ENCODE data around the gene PAQR8. TPM values are rescaled to one million over a fixed set of nuclear protein-coding genes. Genes with fewer than 3 reads are reported as not detected.

The PAQR8 gene
- total and polyA plus RNA-seq, 2 donors (not counting 1 experiment from before 2014, with no cell fraction given): 2.3 to 8.5 TPM

DNA sequence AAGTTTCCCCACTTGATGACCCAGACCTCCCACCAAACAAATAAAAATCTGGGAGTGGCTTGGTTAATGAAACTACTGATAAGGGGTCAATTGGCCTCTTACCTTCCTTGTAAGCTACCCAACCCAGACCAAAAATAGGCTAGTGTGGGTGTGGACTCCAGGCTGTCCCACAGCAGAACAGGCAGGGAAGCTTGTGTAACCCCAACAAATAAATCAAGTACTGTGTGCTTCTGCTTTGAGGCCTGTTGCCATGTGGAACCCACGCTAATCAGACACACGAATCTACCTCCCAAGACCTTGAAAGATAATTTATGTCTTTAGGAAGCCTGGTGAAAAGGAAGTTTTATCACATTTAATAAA, 33.7 kb upstream of the PAQR8 start:
- Histone ChIP-seq H3K27me3 (replicated peaks in 1 of 4; ENCODE audit: control extremely low read depth in 1 of 4, control insufficient read depth in 3 of 4, insufficient read depth in 4 of 4, low read length in 3 of 4) (no peaks in the 10 kb centered on the region), H3K36me3 (replicated peaks in 1 of 2; ENCODE audit: control extremely low read depth in 1 of 2, control insufficient read depth in 1 of 2, extremely low read depth in 1 of 2, insufficient read depth in 2 of 2, low read length in 1 of 2) (no peaks in the 10 kb centered on the region), H3K9ac (ENCODE audit: low read length) (no peak overlapping the region), H3K79me2 (ENCODE audit: control insufficient read depth, insufficient read depth, low read length) (no peaks in the 10 kb centered on the region), H3K4me3 (ENCODE audit: control extremely low read depth in 1 of 5, extremely low read depth in 1 of 5, insufficient read depth in 1 of 5, low read depth in 2 of 5, low read length in 4 of 5) (no peak overlapping the region), H4K20me1 (ENCODE audit: control insufficient read depth, insufficient read depth, low read length, poor library complexity, severe bottlenecking) (no peaks in the 10 kb centered on the region), H3K9me3 (ENCODE audit: control extremely low read depth in 1 of 3, control insufficient read depth in 2 of 3, insufficient read depth in 1 of 3, low read length in 2 of 3) (no peaks in the 10 kb centered on the region), H3K4me1 (ENCODE audit: control insufficient read depth in 2 of 2, insufficient read depth in 2 of 2, low read length in 2 of 2) (no peaks in the 10 kb centered on the region), H2AFZ (ENCODE audit: insufficient read depth, low read depth, low read length, poor library complexity, severe bottlenecking) (no peak overlapping the region), H3K27ac (ENCODE audit: low read length in 2 of 2) (no peak overlapping the region), H3K4me2 (replicated peaks; ENCODE audit: low read depth, low read length, poor library complexity, severe bottlenecking) (no peak overlapping the region)
- no peaks in the 10 kb centered on the region for H3K9me3 Mint-ChIP-seq (ENCODE audit: insufficient read depth)
- WGBS (ENCODE audit: insufficient coverage): no CpG with 5 or more reads among the region's 2 CpGs
- no peak overlapping the region for H3K4me3 Mint-ChIP-seq
- intact Hi-C loops (cut with micrococcal nuclease): no loop called here
- ATAC-seq (ENCODE audit: low read depth): no peak
- ChIA-PET CTCF (interaction anchor here (1.6 kb wide), 1 partner anchor 34 kb away, joined by 4 read pairs; the partner anchor contains the start of gene PAQR8), POLR2A (no interaction called here)
- peaks cover 10% of the 10 kb centered on the region for H3K4me1 Mint-ChIP-seq
- DNase-seq: no peak
- H3K27ac Mint-ChIP-seq: no peak overlapping the region
- H3K27me3 Mint-ChIP-seq: no peaks in the 10 kb centered on the region
- TF ChIP-seq EZH2 (IDR thresholded peaks at IDR 0.05; ENCODE audit: borderline replicate concordance, insufficient read depth, low read depth, low read length, poor library complexity, severe bottlenecking): no peak
- TF ChIP-seq CTCF (IDR thresholded peaks at IDR 0.05): no peak

- TF ChIP-seq EZH2 (IDR thresholded peaks at IDR 0.05; ENCODE audit: borderline replicate concordance, insufficient read depth, low read depth, low read length, poor library complexity, severe bottlenecking): no peak
- TF ChIP-seq CTCF (IDR thresholded peaks at IDR 0.05): no peak
- no peak overlapping the region for H3K4me3 Mint-ChIP-seq
- Histone ChIP-seq H2AFZ (ENCODE audit: insufficient read depth, low read depth, low read length, poor library complexity, severe bottlenecking) (no peak overlapping the region), H3K4me1 (ENCODE audit: control insufficient read depth in 2 of 2, insufficient read depth in 2 of 2, low read length in 2 of 2) (peaks cover 2 to 3% of the 10 kb centered on the region in 2 donors), H3K27ac (ENCODE audit: low read length in 2 of 2) (no peak overlapping the region), H3K4me3 (ENCODE audit: control extremely low read depth in 1 of 5, extremely low read depth in 1 of 5, insufficient read depth in 1 of 5, low read depth in 2 of 5, low read length in 4 of 5) (no peak overlapping the region), H3K36me3 (replicated peaks in 1 of 2; ENCODE audit: control extremely low read depth in 1 of 2, control insufficient read depth in 1 of 2, extremely low read depth in 1 of 2, insufficient read depth in 2 of 2, low read length in 1 of 2) (no peaks in the 10 kb centered on the region), H3K9me3 (ENCODE audit: control extremely low read depth in 1 of 3, control insufficient read depth in 2 of 3, insufficient read depth in 1 of 3, low read length in 2 of 3) (no peaks in the 10 kb centered on the region), H3K4me2 (replicated peaks; ENCODE audit: low read depth, low read length, poor library complexity, severe bottlenecking) (no peak overlapping the region), H4K20me1 (ENCODE audit: control insufficient read depth, insufficient read depth, low read length, poor library complexity, severe bottlenecking) (no peaks in the 10 kb centered on the region), H3K9ac (ENCODE audit: low read length) (no peak overlapping the region), H3K27me3 (replicated peaks in 1 of 4; ENCODE audit: control extremely low read depth in 1 of 4, control insufficient read depth in 3 of 4, insufficient read depth in 4 of 4, low read length in 3 of 4) (no peaks in the 10 kb centered on the region), H3K79me2 (ENCODE audit: control insufficient read depth, insufficient read depth, low read length) (no peaks in the 10 kb centered on the region)
- DNase-seq (no peak), ATAC-seq (ENCODE audit: low read depth) (no peak)
- WGBS (ENCODE audit: insufficient coverage): 75% methylated on average over 1 of the region's 2 CpGs
- peaks cover 13% of the 10 kb centered on the region for H3K4me1 Mint-ChIP-seq
- H3K27ac Mint-ChIP-seq: no peak overlapping the region
- POLR2A ChIA-PET: no interaction called here
- no peaks in the 10 kb centered on the region for H3K27me3 Mint-ChIP-seq
- CTCF ChIA-PET: no interaction called here
- no peaks in the 10 kb centered on the region for H3K9me3 Mint-ChIP-seq (ENCODE audit: insufficient read depth)
- intact Hi-C loops (cut with micrococcal nuclease): no loop called here
These were observed 33.2 kb upstream of the PAQR8 start for GRCh38 chr6:52328729-52329128.
